HG03442 (cell line): ENCODE data around the gene C1GALT1C1L.
A peak's percentile ranks its signal among the peaks of the same experiment; 100 is the strongest.
"Not testable (repeated sequence)": the region's sequence is repeated elsewhere in the genome, so short reads cannot be mapped to it uniquely, and the experiment has no call there.

Source experiments
- ATAC-seq: cut with Tn5 transposase; IDR thresholded peaks from one replicate; pipeline ENCODE4 v1.9.1; 2021; ENCODE audit warnings: mild to moderate bottlenecking, moderate library complexity; ENCODE audit not compliant: unreplicated experiment

The C1GALT1C1L gene

GRCh38 chr2:43657241-43657640 lies 19.0 kb downstream of the C1GALT1C1L start:
- no peak for ATAC-seq

- ATAC-seq = no peak
These were observed 22.7 kb downstream of the C1GALT1C1L start for GRCh38 chr2:43653506-43653905.

- no peak for ATAC-seq
These were observed 27.1 kb downstream of the C1GALT1C1L start for GRCh38 chr2:43648994-43649701.

GRCh38 chr2:43643680-43644079 lies 32.5 kb downstream of the C1GALT1C1L start:
- no peak for ATAC-seq

- ATAC-seq = no peak
These were observed 33.9 kb downstream of the C1GALT1C1L start for GRCh38 chr2:43642363-43642762.

GRCh38 chr2:43637030-43637803 lies 39.0 kb downstream of the C1GALT1C1L start, which contains the start of gene PLEKHH2:
Gene PLEKHH2, plus strand, starts transcription at chr2:43637260. Its CDS starts 7,414 bp downstream, at chr2:43644674.
- ATAC-seq = peak; percentile 99

- ATAC-seq = no peak
These were observed 39.6 kb downstream of the C1GALT1C1L start for GRCh38 chr2:43636621-43637020.

GRCh38 chr2:43636153-43636552 lies 40.1 kb downstream of the C1GALT1C1L start:
- not testable (repeated sequence) for ATAC-seq

GRCh38 chr2:43634604-43635306 lies 41.5 kb downstream of the C1GALT1C1L start:
- no peak for ATAC-seq

- ATAC-seq = no peak
These were observed 44.5 kb downstream of the C1GALT1C1L start for GRCh38 chr2:43631618-43632317.
